GM23338 (cell line): ENCODE measurements around the gene IRF6. TPM values are rescaled to one million over a fixed set of nuclear protein-coding genes. Genes with fewer than 3 reads are reported as not detected.

ENCODE experiments used
- ATAC-seq: fragments of 200-7000 bp; cut with Tn5 transposase; 3 replicates; pipeline ENCODE4 v1.9.1; 2020
- DNase-seq: peaks from one replicate; pipeline ENCODE4 v3.0.0-alpha.2; 2015; ENCODE audit warnings: low spot score
- H2AFZ ChIP-seq: fragments of 200-600 bp; sonication (generic); 2 replicates; pipeline ENCODE4 v1.8.0; 2016; ENCODE audit warnings: antibody characterized with exemption, mild to moderate bottlenecking, moderate library complexity
- H3F3A ChIP-seq: fragments of 200-600 bp; sonication (generic); replicated peaks from 2 replicates; pipeline ENCODE4 v1.8.0; 2017; ENCODE audit warnings: antibody characterized with exemption, mixed run types, low read depth
- H3K27ac ChIP-seq: fragments of 200-600 bp; sonication (generic); 2 replicates; pipeline ENCODE4 v1.6.1; 2016; ENCODE audit warnings: low read depth
- H3K27me3 ChIP-seq: fragments of 200-600 bp; sonication (generic); 2 replicates; pipeline ENCODE4 v1.8.0; 2016; ENCODE audit warnings: mild to moderate bottlenecking, mixed run types, moderate library complexity; ENCODE audit not compliant: insufficient read depth
- H3K36me3 ChIP-seq: fragments of 200-600 bp; sonication (generic); 2 replicates; pipeline ENCODE4 v1.8.0; 2016; ENCODE audit warnings: mild to moderate bottlenecking; ENCODE audit not compliant: insufficient read depth
- H3K4me1 ChIP-seq: fragments of 200-600 bp; sonication (generic); 2 replicates; pipeline ENCODE4 v1.8.0; 2016; ENCODE audit warnings: mild to moderate bottlenecking, moderate library complexity; ENCODE audit not compliant: insufficient read depth
- H3K4me2 ChIP-seq: fragments of 200-600 bp; sonication (generic); 2 replicates; pipeline ENCODE4 v1.7.1; 2017; ENCODE audit warnings: mixed run types
- H3K4me3 ChIP-seq: fragments of 200-600 bp; sonication (generic); 2 replicates; pipeline ENCODE4 v1.6.1; 2016; ENCODE audit warnings: mixed run types
- H3K79me2 ChIP-seq: fragments of 200-600 bp; sonication (generic); replicated peaks from 2 replicates; pipeline ENCODE4 v1.8.0; 2017; ENCODE audit warnings: mild to moderate bottlenecking; ENCODE audit not compliant: insufficient read depth
- H3K9me2 ChIP-seq: fragments of 200-600 bp; sonication (generic); 2 replicates; pipeline ENCODE4 v1.8.0; 2017; ENCODE audit not compliant: insufficient read depth
- H4K20me1 ChIP-seq: fragments of 200-600 bp; sonication (generic); replicated peaks from 2 replicates; pipeline ENCODE4 v1.8.0; 2017; ENCODE audit warnings: mild to moderate bottlenecking; ENCODE audit not compliant: insufficient read depth
- H3K27ac Mint-ChIP-seq: 2 replicates; pipeline ENCODE4 v1.8.0; 2020; ENCODE audit warnings: inconsistent platforms, mild to moderate bottlenecking, moderate library complexity, mixed read lengths
- H3K27me3 Mint-ChIP-seq: 3 replicates; pipeline ENCODE4 v1.8.0; 2022; ENCODE audit warnings: low read depth, mild to moderate bottlenecking, moderate library complexity, mixed read lengths, inconsistent platforms; ENCODE audit not compliant: insufficient read depth, poor library complexity
- H3K36me3 Mint-ChIP-seq: 3 replicates; pipeline ENCODE4 v1.8.0; 2021; ENCODE audit warnings: low read depth, mild to moderate bottlenecking, inconsistent platforms, moderate library complexity, mixed read lengths
- H3K4me1 Mint-ChIP-seq: 3 replicates; pipeline ENCODE4 v1.8.0; 2020; ENCODE audit warnings: mild to moderate bottlenecking, inconsistent platforms, mixed read lengths
- H3K4me3 Mint-ChIP-seq: 3 replicates; pipeline ENCODE4 v1.8.0; 2021; ENCODE audit warnings: moderate library complexity, mild to moderate bottlenecking, inconsistent platforms, mixed read lengths
- H3K9me3 Mint-ChIP-seq: 3 replicates; pipeline ENCODE4 v1.8.0; 2020; ENCODE audit warnings: moderate library complexity, mild to moderate bottlenecking, inconsistent platforms, mixed read lengths
- CREB1 ChIP-seq: fragments of 250-450 bp; sonication (Bioruptor Pico); IDR thresholded peaks from 2 replicates; pipeline ENCODE4 v1.5.0; 2020; ENCODE audit warnings: low read depth, mild to moderate bottlenecking, moderate library complexity
- EZH2 ChIP-seq: fragments of 200-600 bp; sonication (generic); IDR thresholded peaks from one replicate; pipeline ENCODE4 v1.8.0; 2017; ENCODE audit warnings: antibody characterized with exemption, mild to moderate bottlenecking, low read depth; ENCODE audit not compliant: unreplicated experiment
- EZH2phosphoT487 ChIP-seq: fragments of 200-600 bp; sonication (generic); IDR thresholded peaks from one replicate; pipeline ENCODE4 v1.8.1; 2018; ENCODE audit warnings: antibody characterized with exemption; ENCODE audit not compliant: unreplicated experiment
- JUNB ChIP-seq: IDR thresholded peaks from one replicate; pipeline ENCODE4 v1.6.1; 2016; ENCODE audit warnings: antibody characterized with exemption; ENCODE audit not compliant: unreplicated experiment
- NANOG ChIP-seq: IDR thresholded peaks from 2 replicates; pipeline ENCODE4 v1.6.1; 2016; ENCODE audit warnings: antibody characterized with exemption, borderline replicate concordance
- POLR2AphosphoS5 ChIP-seq: IDR thresholded peaks from 2 replicates; pipeline ENCODE4 v1.6.1; 2016; ENCODE audit warnings: antibody characterized with exemption, low read depth
- STAT1 ChIP-seq: IDR thresholded peaks from one replicate; pipeline ENCODE4 v1.6.1; 2016; ENCODE audit warnings: antibody characterized with exemption; ENCODE audit not compliant: unreplicated experiment
- ZNF114 ChIP-seq: fragments of 250-450 bp; sonication (Bioruptor Pico); IDR thresholded peaks from 2 replicates; pipeline ENCODE4 v1.5.0; 2020; ENCODE audit warnings: mild to moderate bottlenecking, moderate library complexity
- ZNF331 ChIP-seq: fragments of 250-450 bp; sonication (Bioruptor Pico); IDR thresholded peaks from 2 replicates; pipeline ENCODE4 v1.5.0; 2020; ENCODE audit warnings: low read depth, mild to moderate bottlenecking, moderate library complexity
- polyA plus RNA-seq: library from polyadenylated mRNA; unstranded; fragments of >200 nt; fragmentation: Nextera tagmentation; extraction: Ambion mirVana; gene quantifications from 2 replicates; pipeline ENCODE4 v1.2.1, GENCODE V29; 2016
- total RNA-seq: library from RNA; depleted of rRNA; stranded (reverse); fragments of >200 nt; shearing (Covaris generic); gene quantifications from 2 replicates; pipeline ENCODE4 v1.2.3, GENCODE V29; 2014
- TF ChIP-seq, protein P1 (sequence below): IDR thresholded peaks from one replicate; pipeline ENCODE4 v1.6.1; 2018; ENCODE audit warnings: antibody characterized with exemption; ENCODE audit not compliant: unreplicated experiment
- TF ChIP-seq, protein P2 (sequence below), 2 experiments: fragments of 200-600 bp in 1 of 2; sonication (generic) in 1 of 2; conservative IDR thresholded peaks; 2 replicates each; pipeline versions ENCODE4 v1.5.1 to v1.6.1; 2016 to 2017; ENCODE audit warnings: antibody characterized with exemption in 2 of 2, low read depth in 2 of 2, mild to moderate bottlenecking in 2 of 2, moderate library complexity in 1 of 2
- TF ChIP-seq, protein P3 (sequence below): fragments of 250-450 bp; sonication (Bioruptor Pico); IDR thresholded peaks from 2 replicates; pipeline ENCODE4 v1.5.0; 2020; ENCODE audit warnings: mild to moderate bottlenecking, moderate library complexity
- TF ChIP-seq, protein P4 (sequence below): IDR thresholded peaks from 2 replicates; pipeline ENCODE4 v1.6.1; 2016; ENCODE audit warnings: antibody characterized with exemption

The IRF6 gene
- total and polyA plus RNA-seq, 2 experiments from 2014 or later: 4.6 to 11.7 TPM

DNA sequence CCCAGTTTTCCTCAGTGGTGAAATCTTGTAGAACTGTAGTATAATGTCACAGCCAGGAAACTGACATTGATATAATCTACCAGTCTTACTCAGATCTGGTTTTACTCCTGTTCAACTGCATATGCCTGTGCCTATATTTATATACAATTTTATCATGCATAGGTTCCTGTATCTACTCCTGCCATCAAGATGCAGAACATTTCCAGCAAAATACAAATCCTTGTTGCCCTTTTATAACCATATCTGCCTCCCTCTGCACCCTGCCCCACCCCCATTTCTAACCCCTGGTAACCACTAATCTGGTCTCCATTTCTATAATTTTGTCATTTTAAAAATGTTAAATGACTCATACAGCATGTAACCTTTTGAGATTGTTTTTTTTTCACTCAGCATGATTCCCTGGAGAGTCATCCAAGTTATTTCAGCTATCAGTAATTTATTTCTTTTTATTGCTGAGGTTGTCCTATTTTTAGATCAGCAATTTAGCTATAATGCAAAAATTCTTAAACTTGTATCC is 29.9 kb upstream of the IRF6 start:
- DNase-seq (no peak), ATAC-seq (no peak)
- no peak overlapping the region for H3K27ac Mint-ChIP-seq
- H3K36me3 Mint-ChIP-seq: peaks cover 85% of the 10 kb centered on the region
- no peak overlapping the region for H2AFZ ChIP-seq
- H3K4me1 Mint-ChIP-seq: no peaks in the 10 kb centered on the region
- no peak overlapping the region for H3K4me3 Mint-ChIP-seq
- H3K9me3 Mint-ChIP-seq: no peaks in the 10 kb centered on the region; the same call in 2 of the 3 replicates
- no peak overlapping the region for H3K4me3 ChIP-seq
- TF ChIP-seq ZNF114 (CRISPR knock-in tag): no peak
- no peak for TF ChIP-seq CREB1
- TF ChIP-seq EZH2: no peak
- TF ChIP-seq POLR2AphosphoS5: no peak
- TF ChIP-seq EZH2phosphoT487: no peak
- TF ChIP-seq, protein P1, sequence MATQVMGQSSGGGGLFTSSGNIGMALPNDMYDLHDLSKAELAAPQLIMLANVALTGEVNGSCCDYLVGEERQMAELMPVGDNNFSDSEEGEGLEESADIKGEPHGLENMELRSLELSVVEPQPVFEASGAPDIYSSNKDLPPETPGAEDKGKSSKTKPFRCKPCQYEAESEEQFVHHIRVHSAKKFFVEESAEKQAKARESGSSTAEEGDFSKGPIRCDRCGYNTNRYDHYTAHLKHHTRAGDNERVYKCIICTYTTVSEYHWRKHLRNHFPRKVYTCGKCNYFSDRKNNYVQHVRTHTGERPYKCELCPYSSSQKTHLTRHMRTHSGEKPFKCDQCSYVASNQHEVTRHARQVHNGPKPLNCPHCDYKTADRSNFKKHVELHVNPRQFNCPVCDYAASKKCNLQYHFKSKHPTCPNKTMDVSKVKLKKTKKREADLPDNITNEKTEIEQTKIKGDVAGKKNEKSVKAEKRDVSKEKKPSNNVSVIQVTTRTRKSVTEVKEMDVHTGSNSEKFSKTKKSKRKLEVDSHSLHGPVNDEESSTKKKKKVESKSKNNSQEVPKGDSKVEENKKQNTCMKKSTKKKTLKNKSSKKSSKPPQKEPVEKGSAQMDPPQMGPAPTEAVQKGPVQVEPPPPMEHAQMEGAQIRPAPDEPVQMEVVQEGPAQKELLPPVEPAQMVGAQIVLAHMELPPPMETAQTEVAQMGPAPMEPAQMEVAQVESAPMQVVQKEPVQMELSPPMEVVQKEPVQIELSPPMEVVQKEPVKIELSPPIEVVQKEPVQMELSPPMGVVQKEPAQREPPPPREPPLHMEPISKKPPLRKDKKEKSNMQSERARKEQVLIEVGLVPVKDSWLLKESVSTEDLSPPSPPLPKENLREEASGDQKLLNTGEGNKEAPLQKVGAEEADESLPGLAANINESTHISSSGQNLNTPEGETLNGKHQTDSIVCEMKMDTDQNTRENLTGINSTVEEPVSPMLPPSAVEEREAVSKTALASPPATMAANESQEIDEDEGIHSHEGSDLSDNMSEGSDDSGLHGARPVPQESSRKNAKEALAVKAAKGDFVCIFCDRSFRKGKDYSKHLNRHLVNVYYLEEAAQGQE: no peak
- TF ChIP-seq, protein P2, sequence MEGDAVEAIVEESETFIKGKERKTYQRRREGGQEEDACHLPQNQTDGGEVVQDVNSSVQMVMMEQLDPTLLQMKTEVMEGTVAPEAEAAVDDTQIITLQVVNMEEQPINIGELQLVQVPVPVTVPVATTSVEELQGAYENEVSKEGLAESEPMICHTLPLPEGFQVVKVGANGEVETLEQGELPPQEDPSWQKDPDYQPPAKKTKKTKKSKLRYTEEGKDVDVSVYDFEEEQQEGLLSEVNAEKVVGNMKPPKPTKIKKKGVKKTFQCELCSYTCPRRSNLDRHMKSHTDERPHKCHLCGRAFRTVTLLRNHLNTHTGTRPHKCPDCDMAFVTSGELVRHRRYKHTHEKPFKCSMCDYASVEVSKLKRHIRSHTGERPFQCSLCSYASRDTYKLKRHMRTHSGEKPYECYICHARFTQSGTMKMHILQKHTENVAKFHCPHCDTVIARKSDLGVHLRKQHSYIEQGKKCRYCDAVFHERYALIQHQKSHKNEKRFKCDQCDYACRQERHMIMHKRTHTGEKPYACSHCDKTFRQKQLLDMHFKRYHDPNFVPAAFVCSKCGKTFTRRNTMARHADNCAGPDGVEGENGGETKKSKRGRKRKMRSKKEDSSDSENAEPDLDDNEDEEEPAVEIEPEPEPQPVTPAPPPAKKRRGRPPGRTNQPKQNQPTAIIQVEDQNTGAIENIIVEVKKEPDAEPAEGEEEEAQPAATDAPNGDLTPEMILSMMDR (conservative IDR thresholded peaks at IDR 0.05; ENCODE audit: low read depth in 2 of 2): no peak
- no peak for TF ChIP-seq NANOG
- TF ChIP-seq, protein P3, sequence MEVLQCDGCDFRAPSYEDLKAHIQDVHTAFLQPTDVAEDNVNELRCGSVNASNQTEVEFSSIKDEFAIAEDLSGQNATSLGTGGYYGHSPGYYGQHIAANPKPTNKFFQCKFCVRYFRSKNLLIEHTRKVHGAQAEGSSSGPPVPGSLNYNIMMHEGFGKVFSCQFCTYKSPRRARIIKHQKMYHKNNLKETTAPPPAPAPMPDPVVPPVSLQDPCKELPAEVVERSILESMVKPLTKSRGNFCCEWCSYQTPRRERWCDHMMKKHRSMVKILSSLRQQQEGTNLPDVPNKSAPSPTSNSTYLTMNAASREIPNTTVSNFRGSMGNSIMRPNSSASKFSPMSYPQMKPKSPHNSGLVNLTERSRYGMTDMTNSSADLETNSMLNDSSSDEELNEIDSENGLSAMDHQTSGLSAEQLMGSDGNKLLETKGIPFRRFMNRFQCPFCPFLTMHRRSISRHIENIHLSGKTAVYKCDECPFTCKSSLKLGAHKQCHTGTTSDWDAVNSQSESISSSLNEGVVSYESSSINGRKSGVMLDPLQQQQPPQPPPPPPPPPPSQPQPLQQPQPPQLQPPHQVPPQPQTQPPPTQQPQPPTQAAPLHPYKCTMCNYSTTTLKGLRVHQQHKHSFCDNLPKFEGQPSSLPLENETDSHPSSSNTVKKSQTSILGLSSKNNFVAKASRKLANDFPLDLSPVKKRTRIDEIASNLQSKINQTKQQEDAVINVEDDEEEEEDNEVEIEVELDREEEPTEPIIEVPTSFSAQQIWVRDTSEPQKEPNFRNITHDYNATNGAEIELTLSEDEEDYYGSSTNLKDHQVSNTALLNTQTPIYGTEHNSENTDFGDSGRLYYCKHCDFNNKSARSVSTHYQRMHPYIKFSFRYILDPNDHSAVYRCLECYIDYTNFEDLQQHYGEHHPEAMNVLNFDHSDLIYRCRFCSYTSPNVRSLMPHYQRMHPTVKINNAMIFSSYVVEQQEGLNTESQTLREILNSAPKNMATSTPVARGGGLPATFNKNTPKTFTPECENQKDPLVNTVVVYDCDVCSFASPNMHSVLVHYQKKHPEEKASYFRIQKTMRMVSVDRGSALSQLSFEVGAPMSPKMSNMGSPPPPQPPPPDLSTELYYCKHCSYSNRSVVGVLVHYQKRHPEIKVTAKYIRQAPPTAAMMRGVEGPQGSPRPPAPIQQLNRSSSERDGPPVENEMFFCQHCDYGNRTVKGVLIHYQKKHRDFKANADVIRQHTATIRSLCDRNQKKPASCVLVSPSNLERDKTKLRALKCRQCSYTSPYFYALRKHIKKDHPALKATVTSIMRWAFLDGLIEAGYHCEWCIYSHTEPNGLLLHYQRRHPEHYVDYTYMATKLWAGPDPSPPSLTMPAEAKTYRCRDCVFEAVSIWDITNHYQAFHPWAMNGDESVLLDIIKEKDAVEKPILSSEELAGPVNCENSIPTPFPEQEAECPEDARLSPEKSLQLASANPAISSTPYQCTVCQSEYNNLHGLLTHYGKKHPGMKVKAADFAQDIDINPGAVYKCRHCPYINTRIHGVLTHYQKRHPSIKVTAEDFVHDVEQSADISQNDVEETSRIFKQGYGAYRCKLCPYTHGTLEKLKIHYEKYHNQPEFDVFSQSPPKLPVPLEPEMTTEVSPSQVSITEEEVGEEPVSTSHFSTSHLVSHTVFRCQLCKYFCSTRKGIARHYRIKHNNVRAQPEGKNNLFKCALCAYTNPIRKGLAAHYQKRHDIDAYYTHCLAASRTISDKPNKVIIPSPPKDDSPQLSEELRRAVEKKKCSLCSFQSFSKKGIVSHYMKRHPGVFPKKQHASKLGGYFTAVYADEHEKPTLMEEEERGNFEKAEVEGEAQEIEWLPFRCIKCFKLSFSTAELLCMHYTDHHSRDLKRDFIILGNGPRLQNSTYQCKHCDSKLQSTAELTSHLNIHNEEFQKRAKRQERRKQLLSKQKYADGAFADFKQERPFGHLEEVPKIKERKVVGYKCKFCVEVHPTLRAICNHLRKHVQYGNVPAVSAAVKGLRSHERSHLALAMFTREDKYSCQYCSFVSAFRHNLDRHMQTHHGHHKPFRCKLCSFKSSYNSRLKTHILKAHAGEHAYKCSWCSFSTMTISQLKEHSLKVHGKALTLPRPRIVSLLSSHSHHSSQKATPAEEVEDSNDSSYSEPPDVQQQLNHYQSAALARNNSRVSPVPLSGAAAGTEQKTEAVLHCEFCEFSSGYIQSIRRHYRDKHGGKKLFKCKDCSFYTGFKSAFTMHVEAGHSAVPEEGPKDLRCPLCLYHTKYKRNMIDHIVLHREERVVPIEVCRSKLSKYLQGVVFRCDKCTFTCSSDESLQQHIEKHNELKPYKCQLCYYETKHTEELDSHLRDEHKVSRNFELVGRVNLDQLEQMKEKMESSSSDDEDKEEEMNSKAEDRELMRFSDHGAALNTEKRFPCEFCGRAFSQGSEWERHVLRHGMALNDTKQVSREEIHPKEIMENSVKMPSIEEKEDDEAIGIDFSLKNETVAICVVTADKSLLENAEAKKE: no peak
- no peak for TF ChIP-seq ZNF331
- TF ChIP-seq, protein P4, sequence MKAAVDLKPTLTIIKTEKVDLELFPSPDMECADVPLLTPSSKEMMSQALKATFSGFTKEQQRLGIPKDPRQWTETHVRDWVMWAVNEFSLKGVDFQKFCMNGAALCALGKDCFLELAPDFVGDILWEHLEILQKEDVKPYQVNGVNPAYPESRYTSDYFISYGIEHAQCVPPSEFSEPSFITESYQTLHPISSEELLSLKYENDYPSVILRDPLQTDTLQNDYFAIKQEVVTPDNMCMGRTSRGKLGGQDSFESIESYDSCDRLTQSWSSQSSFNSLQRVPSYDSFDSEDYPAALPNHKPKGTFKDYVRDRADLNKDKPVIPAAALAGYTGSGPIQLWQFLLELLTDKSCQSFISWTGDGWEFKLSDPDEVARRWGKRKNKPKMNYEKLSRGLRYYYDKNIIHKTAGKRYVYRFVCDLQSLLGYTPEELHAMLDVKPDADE: no peak
- TF ChIP-seq JUNB: no peak
- no peak for TF ChIP-seq STAT1
- H3K9me2 ChIP-seq: no peaks in the 10 kb centered on the region
- no peak overlapping the region for H3K4me2 ChIP-seq
- H4K20me1 ChIP-seq: peaks cover 12% of the 10 kb centered on the region; the same call in 1 of the 2 replicates
- H3K4me1 ChIP-seq: no peaks in the 10 kb centered on the region
- no peaks in the 10 kb centered on the region for H3K27me3 ChIP-seq
- no peak overlapping the region for H3K27ac ChIP-seq
- H3K79me2 ChIP-seq: no peaks in the 10 kb centered on the region
- no peaks in the 10 kb centered on the region for H3K27me3 Mint-ChIP-seq
- peaks cover 71% of the 10 kb centered on the region for H3K36me3 ChIP-seq
- H3F3A ChIP-seq: no peaks in the 10 kb centered on the region
